DND-41 (cell line): ENCODE measurements around the gene FOXD1.

Experiments
- ATAC-seq: fragments of 200-7000 bp; cut with Tn5 transposase; 3 replicates; pipeline ENCODE4 v1.9.1; 2021; ENCODE audit warnings: low read depth; ENCODE audit not compliant: insufficient read depth
- DNase-seq: peaks from one replicate; pipeline ENCODE4 v3.0.0-alpha.2; 2020
- H2AFZ ChIP-seq: 2 replicates; pipeline ENCODE4 v1.6.0; 2012; ENCODE audit warnings: low read depth, low read length
- H3K27ac ChIP-seq: 2 replicates; pipeline ENCODE4 v1.5.1; 2012; ENCODE audit warnings: low read length, inconsistent platforms
- H3K27me3 ChIP-seq: fragments of 200-600 bp; sonication (generic); 2 replicates; pipeline ENCODE4 v1.6.0; 2012; ENCODE audit warnings: low read length, mild to moderate bottlenecking, inconsistent platforms; ENCODE audit not compliant: insufficient read depth, poor library complexity
- H3K36me3 ChIP-seq: 2 replicates; pipeline ENCODE4 v1.5.1; 2012; ENCODE audit warnings: low read length, inconsistent platforms; ENCODE audit not compliant: insufficient read depth
- H3K4me1 ChIP-seq: 2 replicates; pipeline ENCODE4 v1.5.1; 2012; ENCODE audit warnings: mild to moderate bottlenecking, low read length; ENCODE audit not compliant: insufficient read depth
- H3K4me2 ChIP-seq: 2 replicates; pipeline ENCODE4 v1.6.0; 2012; ENCODE audit warnings: mild to moderate bottlenecking, moderate library complexity, low read length, inconsistent platforms; ENCODE audit not compliant: insufficient read depth
- H3K4me3 ChIP-seq, 2 experiments: fragments of 200-600 bp in 1 of 2; shearing (Covaris generic) in 1 of 2; 2 replicates each; pipeline ENCODE4 v1.5.1; 2012 to 2016; ENCODE audit warnings: inconsistent platforms in 2 of 2, low read length in 2 of 2, mild to moderate bottlenecking in 2 of 2, low read depth in 1 of 2, moderate library complexity in 1 of 2
- H3K79me2 ChIP-seq: 2 replicates; pipeline ENCODE4 v1.6.0; 2012; ENCODE audit warnings: low read length, inconsistent platforms; ENCODE audit not compliant: insufficient read depth
- H3K9ac ChIP-seq: 2 replicates; pipeline ENCODE4 v1.6.0; 2012; ENCODE audit warnings: low read depth, mild to moderate bottlenecking, inconsistent platforms, low read length, moderate library complexity
- H3K9me3 ChIP-seq: 2 replicates; pipeline ENCODE4 v1.5.1; 2012; ENCODE audit warnings: low read length, moderate library complexity, mild to moderate bottlenecking, inconsistent platforms; ENCODE audit not compliant: insufficient read depth, severe bottlenecking
- H4K20me1 ChIP-seq: 2 replicates; pipeline ENCODE4 v1.6.0; 2012; ENCODE audit warnings: low read length; ENCODE audit not compliant: insufficient read depth
- CTCF ChIP-seq: IDR thresholded peaks from 2 replicates; pipeline ENCODE4 v1.5.1; 2012; ENCODE audit warnings: borderline replicate concordance, low read length, moderate library complexity, mild to moderate bottlenecking; ENCODE audit not compliant: poor library complexity, severe bottlenecking; ENCODE audit errors: extremely low read depth
- EZH2 ChIP-seq: IDR thresholded peaks from 3 replicates; pipeline ENCODE4 v1.6.1; 2012; ENCODE audit warnings: borderline replicate concordance, low read depth, mild to moderate bottlenecking, moderate library complexity, low read length, inconsistent platforms; ENCODE audit not compliant: severe bottlenecking

FOXD1 gene

GRCh38 chr5:73440262-73440661, 8.3 kb downstream of the FOXD1 start:
- H2AFZ ChIP-seq: no peak overlapping the region
- no peak overlapping the region for H3K27ac ChIP-seq
- TF ChIP-seq EZH2: no peak
- no peak for TF ChIP-seq CTCF
- no peaks in the 10 kb centered on the region for H4K20me1 ChIP-seq
- H3K36me3 ChIP-seq: no peaks in the 10 kb centered on the region
- H3K4me2 ChIP-seq: no peak overlapping the region
- H3K4me1 ChIP-seq: no peaks in the 10 kb centered on the region
- no peak overlapping the region for H3K4me3 ChIP-seq
- H3K27me3 ChIP-seq: peaks cover 18% of the 10 kb centered on the region
- H3K9me3 ChIP-seq: no peaks in the 10 kb centered on the region
- H3K79me2 ChIP-seq: no peaks in the 10 kb centered on the region
- no peak for DNase-seq
- ATAC-seq: no peak
- no peak overlapping the region for H3K9ac ChIP-seq

- Histone ChIP-seq H2AFZ (no peak overlapping the region), H3K4me2 (no peak overlapping the region), H3K27ac (no peak overlapping the region), H3K36me3 (no peaks in the 10 kb centered on the region), H3K9me3 (no peaks in the 10 kb centered on the region), H3K79me2 (no peaks in the 10 kb centered on the region), H3K9ac (no peak overlapping the region), H3K27me3 (peaks cover 18% of the 10 kb centered on the region), H4K20me1 (no peaks in the 10 kb centered on the region), H3K4me3 (no peak overlapping the region), H3K4me1 (no peaks in the 10 kb centered on the region)
- TF ChIP-seq CTCF: no peak
- no peak for TF ChIP-seq EZH2
- DNase-seq (no peak), ATAC-seq (no peak)
These were observed 9.7 kb downstream of the FOXD1 start for GRCh38 chr5:73438645-73439470.

- H3K4me3 ChIP-seq: no peak overlapping the region
- no peaks in the 10 kb centered on the region for H4K20me1 ChIP-seq
- no peak overlapping the region for H3K27ac ChIP-seq
- H3K79me2 ChIP-seq: no peaks in the 10 kb centered on the region
- H3K36me3 ChIP-seq: no peaks in the 10 kb centered on the region
- no peak for DNase-seq
- TF ChIP-seq CTCF (no peak), EZH2 (no peak)
- no peaks in the 10 kb centered on the region for H3K9me3 ChIP-seq
- no peaks in the 10 kb centered on the region for H3K4me1 ChIP-seq
- H3K9ac ChIP-seq: no peak overlapping the region
- no peak for ATAC-seq
- no peak overlapping the region for H3K4me2 ChIP-seq
- H2AFZ ChIP-seq: no peak overlapping the region
- H3K27me3 ChIP-seq: peaks cover 18% of the 10 kb centered on the region
These were observed 10.6 kb downstream of the FOXD1 start for GRCh38 chr5:73437777-73438644.
